HepG2 (cell line): ENCODE data around the gene CCDC158. TPM values are rescaled to one million over a fixed set of nuclear protein-coding genes. Genes with fewer than 3 reads are reported as not detected.

Experiments
- ARNT ChIP-seq: fragments of 450-650 bp; IDR thresholded peaks from 2 replicates; pipeline ENCODE4 v1.6.1; 2017
- BHLHE40 ChIP-seq: IDR thresholded peaks from 2 replicates; pipeline ENCODE4 v1.6.1; 2011; ENCODE audit warnings: low read length, improper control_type of control experiment
- CBX2 ChIP-seq, 2 experiments: fragments of 200-600 bp in 1 of 2; sonication (generic); formaldehyde crosslinking in 1 of 2; IDR thresholded peaks; 2 replicates each; pipeline versions ENCODE4 v1.7.0 to v1.8.1; 2018 to 2022; ENCODE audit warnings: low read depth in 2 of 2, low read length in 1 of 2, mild to moderate bottlenecking in 1 of 2, missing genetic modification reagents in 1 of 2
- FOXC1 ChIP-seq: sonication (generic); formaldehyde crosslinking; IDR thresholded peaks from 2 replicates; pipeline ENCODE4 v1.8.0; 2022; ENCODE audit warnings: mild to moderate bottlenecking, missing genetic modification reagents, borderline replicate concordance
- HINFP ChIP-seq: sonication (generic); formaldehyde crosslinking; IDR thresholded peaks from 2 replicates; pipeline ENCODE4 v1.4.0; 2020; ENCODE audit warnings: low read depth, mild to moderate bottlenecking, missing genetic modification reagents
- JUND ChIP-seq: sonication (generic); formaldehyde crosslinking; IDR thresholded peaks from 2 replicates; pipeline ENCODE4 v1.8.0; 2022; ENCODE audit warnings: mild to moderate bottlenecking, missing genetic modification reagents
- KLF13 ChIP-seq: sonication (generic); formaldehyde crosslinking; IDR thresholded peaks from 2 replicates; pipeline ENCODE4 v1.4.0; 2020; ENCODE audit warnings: mild to moderate bottlenecking, missing genetic modification reagents
- NRL ChIP-seq: sonication (generic); formaldehyde crosslinking; IDR thresholded peaks from 2 replicates; pipeline ENCODE4 v1.5.0; 2020; ENCODE audit warnings: missing genetic modification reagents, mild to moderate bottlenecking, moderate library complexity, borderline replicate concordance
- PHF20 ChIP-seq: sonication (generic); formaldehyde crosslinking; IDR thresholded peaks from 2 replicates; pipeline ENCODE4 v1.5.0; 2020; ENCODE audit warnings: mild to moderate bottlenecking, missing genetic modification reagents
- SOX5 ChIP-seq: IDR thresholded peaks from 2 replicates; pipeline ENCODE4 v1.6.1; 2016; ENCODE audit warnings: borderline replicate concordance
- SSRP1 ChIP-seq: IDR thresholded peaks from 2 replicates; pipeline ENCODE4 v1.6.1; 2016; ENCODE audit warnings: control low read depth
- TARDBP ChIP-seq: sonication (generic); formaldehyde crosslinking; IDR thresholded peaks from 2 replicates; pipeline ENCODE4 v1.8.0; 2022; ENCODE audit warnings: mild to moderate bottlenecking, missing genetic modification reagents
- ZC3H13 ChIP-seq: sonication (generic); formaldehyde crosslinking; IDR thresholded peaks from 2 replicates; pipeline ENCODE4 v1.8.1; 2023; ENCODE audit warnings: mild to moderate bottlenecking, missing genetic modification reagents, moderate library complexity
- ZNF333 ChIP-seq: sonication (generic); formaldehyde crosslinking; IDR thresholded peaks from 2 replicates; pipeline ENCODE4 v1.4.0; 2020; ENCODE audit warnings: mild to moderate bottlenecking, missing genetic modification reagents, borderline replicate concordance
- ZNF558 ChIP-seq: sonication (generic); formaldehyde crosslinking; IDR thresholded peaks from 2 replicates; pipeline ENCODE4 v1.9.0; 2022; ENCODE audit warnings: mild to moderate bottlenecking, missing genetic modification reagents, borderline replicate concordance
- ZNF607 ChIP-seq: sonication (generic); formaldehyde crosslinking; IDR thresholded peaks from 2 replicates; pipeline ENCODE4 v1.5.1; 2020; ENCODE audit warnings: missing genetic modification reagents, mild to moderate bottlenecking, borderline replicate concordance
- ZNF670 ChIP-seq: sonication (generic); formaldehyde crosslinking; IDR thresholded peaks from 2 replicates; pipeline ENCODE4 v1.8.0; 2022; ENCODE audit warnings: mild to moderate bottlenecking, missing genetic modification reagents, borderline replicate concordance
- ZNF780A ChIP-seq: sonication (generic); formaldehyde crosslinking; IDR thresholded peaks from 2 replicates; pipeline ENCODE4 v1.8.0; 2022; ENCODE audit warnings: mild to moderate bottlenecking, missing genetic modification reagents, moderate library complexity
- polyA plus RNA-seq, 8 experiments: library from polyadenylated mRNA; depleted of rRNA in 3 of 8; stranded (reverse) in 7 of 8; unstranded in 1 of 8; fragments of >200 nt; fragmentation: Illumina TruSeq in 4 of 8; extraction: Trizol in 4 of 8; gene quantifications; 2 replicates each; pipeline versions ENCODE4 v1.2.1 to v1.2.3, GENCODE V29; 2011 to 2016; ENCODE audit warnings: low read depth in 4 of 8, missing spikeins in 1 of 8, mixed read lengths in 1 of 8; ENCODE audit not compliant: insufficient read depth in 1 of 8
- total RNA-seq, 5 experiments: library from RNA; depleted of rRNA; stranded (reverse); fragments of >200 nt; fragmentation: Illumina TruSeq; extraction: Trizol; gene quantifications; 2 replicates each; pipeline ENCODE4 v1.2.3, GENCODE V29; 2016; ENCODE audit warnings: low read depth in 1 of 5
- TF ChIP-seq, protein P1 (sequence below): sonication (generic); formaldehyde crosslinking; IDR thresholded peaks from 2 replicates; pipeline ENCODE4 v1.5.0; 2020; ENCODE audit warnings: mild to moderate bottlenecking, missing genetic modification reagents, borderline replicate concordance
- TF ChIP-seq, protein P2 (sequence below): sonication (generic); formaldehyde crosslinking; IDR thresholded peaks from 2 replicates; pipeline ENCODE4 v1.8.0; 2022; ENCODE audit warnings: mild to moderate bottlenecking, missing genetic modification reagents
- TF ChIP-seq, protein P3 (sequence below): IDR thresholded peaks from 2 replicates; pipeline ENCODE4 v1.6.1; 2016; ENCODE audit warnings: missing genetic modification reagents, missing compliant biosample characterization

CCDC158 gene
- total and polyA plus RNA-seq, 2 of the 13 experiments (the other 11 are each of a cell fraction or from before 2014, with no cell fraction given) = not detected

GRCh38 chr4:76305971-76306881 lies 114.7 kb downstream of the CCDC158 start, which contains the start of gene STBD1 (continued):
- TF ChIP-seq JUND (no peak), ARNT (no peak), ZNF558 (CRISPR knock-in tag) (peak; percentile 22; the same call in 1 of the 2 replicates), SOX5 (CRISPR knock-in tag) (peak; percentile 28; the same call in 1 of the 2 replicates), ZNF670 (CRISPR knock-in tag) (peak; percentile 79), ZNF607 (CRISPR knock-in tag) (no peak), TARDBP (no peak), HINFP (CRISPR knock-in tag) (0 out of 2 replicates have a peak, but pooled peaks have one; percentile 60), BHLHE40 (no peak), SSRP1 (CRISPR knock-in tag) (no peak), ZNF333 (CRISPR knock-in tag) (peak; percentile 64; the same call in 1 of the 2 replicates), NRL (CRISPR knock-in tag) (peak; percentile 71; the same call in 1 of the 2 replicates), FOXC1 (CRISPR knock-in tag) (peak; percentile 85), ZC3H13 (peak; percentile 89), KLF13 (0 out of 2 replicates have a peak, but pooled peaks have one; percentile 27), CBX2 (IDR thresholded peaks at IDR 0.05; ENCODE audit: low read depth, low read length) (no peak), CBX2 (CRISPR knock-in tag; IDR thresholded peaks at IDR 0.05; ENCODE audit: low read depth) (no peak), PHF20 (CRISPR knock-in tag) (peak; percentile 36; the same call in 1 of the 2 replicates), ZNF780A (0 out of 2 replicates have a peak, but pooled peaks have one; percentile 40)
- TF ChIP-seq, protein P1, sequence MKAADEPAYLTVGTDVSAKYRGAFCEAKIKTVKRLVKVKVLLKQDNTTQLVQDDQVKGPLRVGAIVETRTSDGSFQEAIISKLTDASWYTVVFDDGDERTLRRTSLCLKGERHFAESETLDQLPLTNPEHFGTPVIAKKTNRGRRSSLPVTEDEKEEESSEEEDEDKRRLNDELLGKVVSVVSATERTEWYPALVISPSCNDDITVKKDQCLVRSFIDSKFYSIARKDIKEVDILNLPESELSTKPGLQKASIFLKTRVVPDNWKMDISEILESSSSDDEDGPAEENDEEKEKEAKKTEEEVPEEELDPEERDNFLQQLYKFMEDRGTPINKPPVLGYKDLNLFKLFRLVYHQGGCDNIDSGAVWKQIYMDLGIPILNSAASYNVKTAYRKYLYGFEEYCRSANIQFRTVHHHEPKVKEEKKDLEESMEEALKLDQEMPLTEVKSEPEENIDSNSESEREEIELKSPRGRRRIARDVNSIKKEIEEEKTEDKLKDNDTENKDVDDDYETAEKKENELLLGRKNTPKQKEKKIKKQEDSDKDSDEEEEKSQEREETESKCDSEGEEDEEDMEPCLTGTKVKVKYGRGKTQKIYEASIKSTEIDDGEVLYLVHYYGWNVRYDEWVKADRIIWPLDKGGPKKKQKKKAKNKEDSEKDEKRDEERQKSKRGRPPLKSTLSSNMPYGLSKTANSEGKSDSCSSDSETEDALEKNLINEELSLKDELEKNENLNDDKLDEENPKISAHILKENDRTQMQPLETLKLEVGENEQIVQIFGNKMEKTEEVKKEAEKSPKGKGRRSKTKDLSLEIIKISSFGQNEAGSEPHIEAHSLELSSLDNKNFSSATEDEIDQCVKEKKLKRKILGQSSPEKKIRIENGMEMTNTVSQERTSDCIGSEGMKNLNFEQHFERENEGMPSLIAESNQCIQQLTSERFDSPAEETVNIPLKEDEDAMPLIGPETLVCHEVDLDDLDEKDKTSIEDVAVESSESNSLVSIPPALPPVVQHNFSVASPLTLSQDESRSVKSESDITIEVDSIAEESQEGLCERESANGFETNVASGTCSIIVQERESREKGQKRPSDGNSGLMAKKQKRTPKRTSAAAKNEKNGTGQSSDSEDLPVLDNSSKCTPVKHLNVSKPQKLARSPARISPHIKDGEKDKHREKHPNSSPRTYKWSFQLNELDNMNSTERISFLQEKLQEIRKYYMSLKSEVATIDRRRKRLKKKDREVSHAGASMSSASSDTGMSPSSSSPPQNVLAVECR (CRISPR knock-in tag) = peak; percentile 75
- TF ChIP-seq, protein P2, sequence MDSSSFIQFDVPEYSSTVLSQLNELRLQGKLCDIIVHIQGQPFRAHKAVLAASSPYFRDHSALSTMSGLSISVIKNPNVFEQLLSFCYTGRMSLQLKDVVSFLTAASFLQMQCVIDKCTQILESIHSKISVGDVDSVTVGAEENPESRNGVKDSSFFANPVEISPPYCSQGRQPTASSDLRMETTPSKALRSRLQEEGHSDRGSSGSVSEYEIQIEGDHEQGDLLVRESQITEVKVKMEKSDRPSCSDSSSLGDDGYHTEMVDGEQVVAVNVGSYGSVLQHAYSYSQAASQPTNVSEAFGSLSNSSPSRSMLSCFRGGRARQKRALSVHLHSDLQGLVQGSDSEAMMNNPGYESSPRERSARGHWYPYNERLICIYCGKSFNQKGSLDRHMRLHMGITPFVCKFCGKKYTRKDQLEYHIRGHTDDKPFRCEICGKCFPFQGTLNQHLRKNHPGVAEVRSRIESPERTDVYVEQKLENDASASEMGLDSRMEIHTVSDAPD (CRISPR knock-in tag) = 0 out of 2 replicates have a peak, but pooled peaks have one; percentile 50
- TF ChIP-seq, protein P3, sequence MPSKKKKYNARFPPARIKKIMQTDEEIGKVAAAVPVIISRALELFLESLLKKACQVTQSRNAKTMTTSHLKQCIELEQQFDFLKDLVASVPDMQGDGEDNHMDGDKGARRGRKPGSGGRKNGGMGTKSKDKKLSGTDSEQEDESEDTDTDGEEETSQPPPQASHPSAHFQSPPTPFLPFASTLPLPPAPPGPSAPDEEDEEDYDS (CRISPR knock-in tag) = peak; percentile 55; the same call in 1 of the 2 replicates
